GM19324 (cell line): ENCODE measurements around the gene KIF13A.
"Not testable (repeated sequence)": the region's sequence is repeated elsewhere in the genome, so short reads cannot be mapped to it uniquely, and the experiment has no call there.

Experiments used
- ATAC-seq: cut with Tn5 transposase; IDR thresholded peaks from one replicate; pipeline ENCODE4 v1.9.1; 2021; ENCODE audit warnings: mild to moderate bottlenecking, moderate library complexity; ENCODE audit not compliant: unreplicated experiment, low FRiP score

Gene KIF13A

DNA sequence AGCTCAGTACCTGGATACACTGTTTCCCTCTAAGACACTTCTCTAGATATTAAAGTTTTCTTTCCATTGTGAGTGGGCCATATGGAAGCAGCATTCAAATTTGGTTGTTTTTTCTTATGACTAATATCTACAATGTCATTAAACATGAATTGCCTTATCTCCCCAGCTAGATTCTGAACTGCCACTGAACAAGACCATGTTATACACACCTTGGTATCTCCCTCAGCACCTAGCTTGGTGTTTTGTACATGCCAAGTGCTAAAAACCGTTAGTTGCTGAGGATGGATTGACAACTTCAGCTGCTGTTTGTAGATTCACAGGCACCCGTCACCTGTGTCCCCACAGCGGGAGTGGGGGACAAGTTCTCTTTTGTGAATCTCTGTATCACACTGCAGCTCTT is 131.1 kb downstream of the KIF13A start:
- ATAC-seq, result no peak

DNA sequence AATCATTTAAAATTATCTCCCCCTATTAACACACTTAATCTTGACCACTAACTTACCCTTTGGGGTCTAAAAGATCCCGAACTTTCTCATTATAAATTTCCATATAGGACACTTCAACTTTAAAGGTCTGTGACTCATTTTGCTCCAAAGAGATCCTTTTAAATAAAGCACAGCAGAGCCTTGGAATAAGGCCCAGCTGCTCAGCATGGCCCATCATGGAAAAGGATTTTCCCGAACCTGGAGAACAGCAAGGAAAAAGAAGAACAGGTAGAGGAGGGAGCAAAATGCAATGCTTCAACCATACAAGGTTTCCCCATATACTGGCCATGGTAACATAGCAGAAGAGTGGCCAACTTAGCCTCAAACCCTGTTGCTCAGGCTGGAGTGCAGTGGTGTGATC is 132.1 kb downstream of the KIF13A start:
- ATAC-seq, result no peak

DNA sequence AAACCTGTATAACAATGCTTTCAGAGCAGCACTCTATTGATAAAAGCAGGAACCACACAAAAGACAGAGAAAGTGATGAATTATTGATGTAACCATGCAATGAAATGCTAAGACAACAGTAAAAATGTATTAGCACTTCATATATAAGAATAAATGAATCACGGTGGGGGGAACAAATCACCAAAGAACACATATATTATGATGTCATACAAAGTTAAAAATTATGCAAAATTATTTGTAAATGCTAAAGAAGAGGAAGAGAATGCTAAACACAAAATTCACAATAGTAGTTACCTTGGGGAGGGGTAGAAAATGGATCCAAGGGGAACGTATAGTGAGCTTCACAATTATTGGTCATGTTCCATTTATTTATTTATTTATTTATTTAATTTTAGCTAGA is 133.9 kb downstream of the KIF13A start:
- ATAC-seq, result no peak

DNA sequence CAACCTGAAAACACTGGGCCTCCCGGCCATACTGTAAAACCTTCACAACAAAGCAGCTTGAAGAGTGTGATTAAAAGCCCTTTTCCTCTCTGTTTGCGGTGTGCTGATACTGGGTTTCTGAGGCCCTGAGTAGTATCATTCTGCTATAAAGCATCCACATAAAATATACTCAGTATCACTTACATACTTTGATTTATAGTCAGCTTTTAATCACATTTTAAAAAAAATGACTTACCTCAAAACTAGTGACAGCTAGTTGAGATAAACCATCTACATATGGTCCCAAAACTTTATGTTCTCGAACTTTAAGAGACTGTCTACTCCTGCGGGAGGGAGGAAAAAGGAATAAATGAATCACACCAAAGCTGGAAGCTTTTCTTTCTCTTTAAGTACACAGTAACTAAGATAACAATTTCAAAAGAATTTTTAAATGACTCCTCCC is 135.7 kb downstream of the KIF13A start:
- ATAC-seq, result no peak

DNA sequence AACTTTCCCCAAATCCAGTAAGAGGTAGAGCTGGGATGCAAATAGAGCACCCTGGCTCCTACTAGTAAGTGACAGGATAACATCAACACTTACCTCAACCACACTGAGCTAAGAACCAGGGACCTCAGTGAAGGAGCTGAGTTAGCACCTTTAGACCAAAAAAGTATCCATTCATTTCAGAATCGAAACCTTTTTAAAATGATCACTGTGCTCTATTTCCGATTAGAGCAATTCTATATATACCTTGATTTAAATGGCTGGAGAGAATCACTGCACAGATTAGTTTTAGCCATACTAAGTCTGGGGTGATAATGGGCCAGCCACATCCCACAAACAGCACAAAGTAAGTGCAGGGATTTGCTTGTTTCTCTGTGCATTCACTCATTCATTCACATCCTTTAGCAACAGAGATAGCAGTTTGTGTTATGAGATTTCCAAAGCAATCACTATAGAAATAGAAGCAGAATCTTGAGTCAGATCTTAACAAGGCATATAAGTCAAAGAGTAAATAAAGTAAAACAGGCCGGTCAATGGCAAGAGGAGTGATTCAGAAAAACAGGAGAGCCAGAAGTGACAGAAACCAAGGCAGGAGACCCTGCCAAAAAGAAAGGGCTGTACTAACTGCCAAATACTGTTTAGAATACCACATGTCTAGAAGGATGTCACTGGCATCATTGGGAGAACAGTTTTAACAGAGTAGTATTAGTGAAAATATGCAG is 136.3 kb downstream of the KIF13A start:
- ATAC-seq, result no peak

DNA sequence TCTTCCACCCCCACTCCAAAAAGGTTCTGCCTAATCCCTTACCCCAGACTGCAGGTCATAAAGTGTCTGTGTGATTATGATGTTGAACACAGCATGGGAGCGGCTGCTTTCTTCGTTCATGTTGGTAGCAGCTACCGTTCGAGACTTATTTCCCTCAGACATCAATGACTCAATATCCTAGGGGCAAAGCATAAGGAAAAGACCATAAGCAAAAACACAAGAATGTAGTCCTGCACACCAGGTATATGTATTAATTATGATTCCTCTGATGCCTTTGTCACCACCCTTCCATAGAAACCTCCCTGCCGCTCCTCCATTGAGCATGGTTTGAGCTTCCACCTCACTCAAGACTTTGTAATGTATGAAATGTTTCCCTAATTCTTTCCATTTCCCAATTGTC is 137.2 kb downstream of the KIF13A start:
- ATAC-seq, result no peak

DNA sequence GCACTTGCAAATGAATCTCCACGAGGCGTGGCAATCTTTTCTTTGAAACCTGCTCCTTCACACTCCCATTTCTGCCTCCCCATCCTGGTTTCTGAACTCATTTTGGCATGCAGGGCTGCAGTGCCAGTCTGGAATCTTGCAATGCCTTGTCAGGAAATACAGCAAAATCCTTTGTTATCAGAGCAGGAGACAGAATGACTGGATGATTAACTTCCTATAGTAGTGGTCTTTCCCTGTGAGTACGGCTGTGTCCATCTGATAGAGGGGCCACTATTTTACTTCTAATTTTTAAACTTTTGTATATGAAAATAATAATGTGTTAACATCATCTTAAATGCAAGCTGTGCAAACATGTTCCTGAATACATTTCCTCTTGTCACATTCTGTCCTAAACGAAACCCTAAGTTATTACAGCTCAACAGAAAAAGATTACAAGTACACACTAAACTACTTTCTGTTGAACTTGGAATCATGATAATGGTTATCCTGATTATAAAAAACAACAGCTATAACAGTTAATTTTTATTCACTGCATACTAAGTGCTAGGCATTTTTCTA is 140.2 kb downstream of the KIF13A start:
- ATAC-seq, result no peak

DNA sequence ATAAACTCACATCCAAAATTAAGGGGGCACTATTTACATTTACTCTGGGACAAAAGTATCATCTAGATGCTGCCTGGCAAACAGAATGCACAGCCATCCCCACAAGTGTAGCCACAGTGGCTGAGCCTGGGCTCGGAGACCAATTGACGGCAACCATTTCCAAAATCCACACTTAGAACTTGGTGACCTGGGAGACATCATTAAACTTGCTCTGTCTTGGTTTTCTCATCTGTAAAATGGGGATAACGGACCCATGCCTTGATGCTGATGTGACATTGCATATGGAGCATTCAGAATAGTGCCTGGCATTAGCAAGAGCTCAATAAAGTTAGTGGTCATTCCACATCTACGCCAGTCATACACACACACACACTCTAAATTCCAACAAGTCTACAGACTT is 140.7 kb downstream of the KIF13A start:
- no peak for ATAC-seq

DNA sequence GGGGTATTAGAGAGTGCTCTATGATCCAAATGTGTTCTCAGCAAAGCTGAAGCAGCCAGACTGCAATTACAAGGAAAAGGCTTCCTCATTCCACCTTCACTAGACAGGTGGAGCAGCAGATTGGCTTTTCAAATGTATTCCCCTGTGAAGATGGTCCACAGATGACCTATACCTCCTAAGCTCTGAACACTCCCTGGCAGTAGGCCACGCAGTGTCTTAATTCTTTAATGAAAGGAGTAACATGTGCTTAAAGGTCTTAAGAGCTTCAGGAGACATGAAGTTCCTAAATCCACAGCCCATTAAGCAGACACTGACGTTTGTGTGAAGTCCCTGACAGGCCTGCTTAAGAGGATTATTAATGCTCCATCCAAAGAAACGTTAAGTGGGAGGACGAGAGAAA is 141.8 kb downstream of the KIF13A start:
- no peak for ATAC-seq

DNA sequence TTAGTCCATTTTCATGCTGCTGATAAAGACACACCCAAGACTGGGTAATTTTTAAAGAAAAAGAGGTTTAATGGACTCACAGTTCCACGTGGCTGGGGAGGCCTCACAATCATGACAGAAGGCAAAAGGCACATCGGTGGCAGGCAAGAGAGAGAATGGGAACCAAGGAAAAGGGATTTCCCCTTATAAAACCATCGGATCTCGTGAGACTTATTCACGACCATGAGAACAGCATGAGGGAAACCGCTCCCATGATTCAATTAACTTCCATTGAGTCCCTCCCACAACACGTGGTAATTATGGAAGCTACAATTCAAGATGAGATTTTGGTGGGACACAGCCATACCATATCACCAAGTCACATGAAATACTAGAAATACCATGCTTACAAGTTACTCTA is 142.5 kb downstream of the KIF13A start:
- not testable (repeated sequence) for ATAC-seq

DNA sequence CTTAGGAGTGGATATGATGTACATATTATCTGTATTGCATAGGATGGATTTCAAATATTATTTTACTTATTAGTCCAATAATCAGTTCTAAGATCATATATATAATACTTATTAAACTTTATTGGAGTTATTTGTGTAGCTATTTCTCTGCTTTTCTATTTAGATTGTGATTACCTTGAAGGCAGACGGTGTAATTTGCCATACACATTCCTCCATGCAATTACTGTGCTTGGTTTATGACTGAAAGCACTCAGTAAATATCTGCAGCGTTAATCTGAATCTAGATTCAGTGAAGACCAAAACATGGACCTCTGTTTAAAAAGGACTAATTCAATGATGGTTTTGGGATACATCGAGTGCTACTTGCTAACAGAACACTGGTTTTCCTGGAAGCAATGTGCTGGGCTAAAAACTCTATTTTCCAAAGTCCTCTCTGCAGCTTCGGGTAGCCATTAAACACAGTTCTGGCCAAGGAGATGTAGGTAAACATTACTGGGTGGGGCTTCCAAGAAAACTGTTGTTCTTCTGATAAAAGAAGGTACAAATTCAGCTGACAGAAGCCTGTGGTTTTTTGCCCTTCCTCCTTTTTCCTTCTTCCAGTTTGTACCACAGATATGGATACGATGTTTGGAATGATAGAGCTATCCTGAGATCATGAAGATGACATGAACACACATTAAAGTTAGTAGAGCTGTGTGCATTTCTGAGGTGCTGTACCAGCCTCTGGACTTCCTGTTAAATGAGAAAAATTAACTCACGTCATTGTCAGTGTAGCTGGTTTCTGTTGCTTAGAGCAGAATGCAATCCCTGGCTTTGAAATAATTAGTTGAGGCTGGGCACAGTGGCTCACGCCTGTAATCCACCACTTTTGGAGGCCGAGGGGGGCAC is 144.3 kb downstream of the KIF13A start:
- ATAC-seq, result no peak

DNA sequence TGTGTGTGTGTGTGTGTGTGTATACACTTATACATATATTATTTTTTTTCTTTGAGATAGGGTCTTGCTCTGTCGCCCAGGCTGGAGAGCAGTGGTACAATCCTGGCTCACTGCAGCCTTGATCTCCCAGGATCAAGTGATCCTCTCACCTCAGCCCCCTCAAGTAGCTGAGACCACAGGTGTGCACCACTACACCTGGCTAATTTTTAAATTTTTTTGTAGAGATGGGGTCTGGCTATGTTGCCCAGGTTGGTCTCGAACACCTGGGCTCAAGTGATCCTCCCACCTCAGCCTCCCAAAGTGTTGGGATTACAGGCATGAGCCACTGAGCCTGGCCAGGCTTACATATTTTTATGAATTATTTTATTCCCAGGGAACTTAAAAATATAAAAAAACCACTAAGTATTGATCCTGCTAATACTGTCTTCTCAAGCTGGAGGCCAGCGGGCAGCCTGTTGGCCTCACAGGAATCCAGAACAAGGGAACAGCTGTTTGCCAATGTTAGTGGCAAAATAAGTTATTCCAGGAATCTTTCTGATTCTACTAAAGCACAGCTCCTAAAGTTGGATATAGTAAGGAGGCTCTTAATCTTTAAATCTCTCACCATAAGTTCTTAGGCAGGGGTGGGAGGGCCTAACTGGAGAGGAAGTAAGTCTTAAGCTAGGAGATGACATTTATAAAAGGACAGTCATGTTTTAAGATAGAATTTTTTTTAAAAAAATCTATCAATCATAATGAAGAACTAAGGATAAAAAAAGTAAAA is 145.2 kb downstream of the KIF13A start:
- no peak for ATAC-seq

DNA sequence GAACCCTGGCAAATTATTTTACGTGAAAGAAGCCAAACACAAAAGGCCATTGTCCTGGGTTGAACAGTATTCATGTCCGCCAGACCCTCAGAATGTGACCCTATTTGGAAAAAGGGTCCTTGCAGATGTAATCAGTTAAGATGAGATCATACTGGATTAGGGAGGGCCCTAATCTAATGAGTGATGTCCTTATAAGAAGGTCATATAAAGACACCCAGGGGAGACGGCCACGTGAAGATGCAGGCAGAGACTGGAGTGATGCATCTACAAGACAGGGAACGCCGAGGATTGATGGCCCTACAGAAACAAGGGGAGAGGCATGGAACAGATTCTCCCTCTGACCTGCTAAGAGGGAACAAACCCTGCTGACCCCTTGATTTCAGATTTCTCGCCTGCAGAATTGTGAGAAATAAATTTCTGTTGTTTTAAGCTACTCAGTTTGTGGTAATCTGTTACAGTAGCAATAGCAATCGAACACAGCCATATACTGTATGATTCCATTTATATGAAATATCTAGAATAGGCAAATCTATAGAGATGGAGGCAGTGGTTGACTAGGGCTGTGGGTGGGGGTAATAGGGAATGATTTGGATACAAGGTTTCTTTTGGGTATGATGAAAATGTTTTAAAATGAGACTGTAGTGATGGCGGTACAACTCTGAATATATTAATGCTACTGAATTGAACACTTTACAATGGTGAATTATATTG is 147.8 kb downstream of the KIF13A start:
- no peak for ATAC-seq

DNA sequence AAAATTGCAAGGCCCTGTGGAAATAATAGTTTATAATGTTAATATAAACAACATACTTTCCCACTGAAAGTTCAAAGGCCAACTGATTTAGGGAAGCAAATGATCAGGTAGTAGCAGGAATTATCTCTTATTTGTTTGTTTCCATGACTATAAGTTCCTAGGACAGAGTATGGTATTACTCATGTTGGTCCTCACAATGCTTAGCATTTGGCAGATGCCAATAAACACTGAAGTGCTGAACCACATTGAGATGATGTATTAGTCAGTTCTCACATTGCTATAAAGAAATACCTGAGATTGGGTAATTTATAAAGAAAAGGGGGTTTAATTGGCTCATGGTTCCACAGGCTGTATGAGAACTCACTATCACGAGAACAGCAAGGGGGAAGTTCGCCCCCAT is 151.1 kb downstream of the KIF13A start:
- no peak for ATAC-seq

DNA sequence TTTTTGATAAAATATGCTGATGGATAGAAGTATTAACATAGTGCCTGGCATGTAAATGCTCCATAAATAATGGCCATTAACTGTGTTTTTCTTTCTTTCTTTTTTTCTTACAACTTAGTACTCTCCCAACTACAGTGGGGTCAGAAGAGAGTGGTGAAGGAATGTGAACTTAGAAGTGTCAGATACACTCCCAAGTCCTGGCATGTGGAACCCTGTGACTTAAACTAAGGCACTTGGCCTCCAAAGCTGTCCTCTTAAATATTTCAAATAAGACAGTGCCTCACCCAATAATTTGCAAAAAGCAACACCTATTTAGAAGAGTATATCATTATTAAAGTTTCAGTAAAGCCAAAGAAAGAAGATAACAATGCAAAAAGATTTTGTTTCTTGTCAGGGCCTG is 151.7 kb downstream of the KIF13A start:
- ATAC-seq, result no peak

DNA sequence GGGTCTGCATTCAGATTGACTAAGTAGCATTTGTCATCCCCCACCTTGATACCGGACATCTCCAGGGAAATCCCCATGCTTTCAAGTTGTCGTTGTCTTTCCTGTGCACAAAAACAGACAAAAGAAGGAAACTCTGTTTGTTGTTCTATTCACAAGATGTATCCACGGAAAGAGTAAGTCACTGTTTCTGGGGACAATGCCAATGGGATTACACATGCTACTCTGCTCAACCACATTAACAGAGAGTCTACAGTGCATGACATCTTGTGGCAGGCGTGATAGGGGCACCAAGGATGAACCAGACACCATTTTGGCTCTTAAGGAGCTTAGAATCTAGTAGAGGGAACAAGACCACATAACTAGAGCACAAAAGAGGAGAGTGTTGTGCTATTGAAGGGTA is 156.3 kb downstream of the KIF13A start:
- ATAC-seq, result no peak

DNA sequence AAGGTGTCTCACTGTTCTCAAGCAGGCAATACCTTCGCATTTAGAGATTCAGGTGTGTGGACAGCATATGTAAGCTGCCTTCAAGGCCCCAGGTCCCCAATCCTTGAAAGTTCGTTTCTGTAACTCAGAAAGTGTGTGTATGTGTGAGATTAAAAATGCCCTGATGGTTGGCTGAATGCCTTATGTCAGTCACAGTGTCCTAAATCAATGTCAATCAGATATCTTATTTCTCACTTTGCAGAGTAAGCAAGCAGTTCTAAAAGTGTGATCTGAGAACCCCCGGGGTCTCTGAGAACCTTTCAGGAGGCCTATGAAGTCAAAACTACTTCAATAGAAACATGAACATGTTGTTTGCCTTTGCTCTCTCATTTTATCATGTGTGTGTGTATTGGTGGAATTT is 157.5 kb downstream of the KIF13A start:
- no peak for ATAC-seq

DNA sequence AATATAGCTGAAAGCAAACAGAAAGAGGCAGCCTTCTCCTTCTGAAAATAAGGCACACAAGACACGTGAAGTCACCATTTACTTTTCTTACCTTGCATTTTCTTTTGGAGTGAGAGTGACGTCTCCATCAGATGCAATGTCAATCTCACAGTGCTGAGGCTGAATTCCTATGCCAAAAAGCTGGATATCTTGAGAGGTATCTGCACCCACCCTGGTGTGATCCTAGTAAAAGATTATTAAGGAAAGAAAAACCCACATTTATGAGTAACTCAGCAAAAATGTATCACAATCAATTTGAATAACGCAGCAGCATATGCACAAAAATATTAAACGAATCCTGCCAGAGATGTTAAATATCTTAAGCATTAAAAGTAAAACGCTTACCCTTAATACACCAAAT is 159.3 kb downstream of the KIF13A start:
- no peak for ATAC-seq

DNA sequence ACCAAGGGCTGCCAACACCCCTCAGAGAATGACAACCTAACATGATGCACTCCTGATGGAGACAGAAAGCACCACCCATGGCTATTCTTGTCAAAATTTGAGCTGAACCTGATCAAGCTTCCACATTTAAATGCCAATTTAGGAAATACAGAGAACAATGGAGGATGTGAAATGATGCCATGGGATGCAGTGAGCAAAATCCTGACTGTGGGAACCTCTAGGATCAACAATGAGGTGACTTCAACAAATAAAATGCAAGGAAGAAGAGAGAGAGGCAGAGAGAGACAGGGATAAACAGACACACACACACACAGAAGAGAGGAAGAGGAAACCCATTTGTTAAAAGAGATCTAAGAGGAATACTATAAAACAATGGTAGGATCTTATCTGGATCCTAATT is 161.1 kb downstream of the KIF13A start:
- no peak for ATAC-seq

DNA sequence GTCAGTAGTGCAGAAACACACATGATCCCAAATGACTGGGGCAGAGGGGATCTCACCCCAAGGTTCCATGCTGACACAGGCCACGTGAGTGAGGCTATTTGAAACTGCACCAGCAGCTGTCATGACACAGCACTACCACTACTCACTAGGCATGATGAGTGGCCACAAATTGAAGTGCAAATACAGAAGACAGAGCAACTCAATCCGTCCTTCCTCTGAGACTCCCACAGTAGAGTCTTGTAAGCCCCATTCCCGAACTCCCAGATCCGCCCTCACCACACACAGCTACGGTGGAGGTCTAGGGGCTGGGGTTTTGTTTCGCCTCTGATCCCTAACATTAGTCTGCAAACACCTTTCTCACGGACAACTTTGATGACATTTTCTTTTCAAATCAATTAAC is 167.4 kb downstream of the KIF13A start:
- ATAC-seq, result no peak
